Measurements from ENCODE around the gene KCNQ1OT1.

DNA sequence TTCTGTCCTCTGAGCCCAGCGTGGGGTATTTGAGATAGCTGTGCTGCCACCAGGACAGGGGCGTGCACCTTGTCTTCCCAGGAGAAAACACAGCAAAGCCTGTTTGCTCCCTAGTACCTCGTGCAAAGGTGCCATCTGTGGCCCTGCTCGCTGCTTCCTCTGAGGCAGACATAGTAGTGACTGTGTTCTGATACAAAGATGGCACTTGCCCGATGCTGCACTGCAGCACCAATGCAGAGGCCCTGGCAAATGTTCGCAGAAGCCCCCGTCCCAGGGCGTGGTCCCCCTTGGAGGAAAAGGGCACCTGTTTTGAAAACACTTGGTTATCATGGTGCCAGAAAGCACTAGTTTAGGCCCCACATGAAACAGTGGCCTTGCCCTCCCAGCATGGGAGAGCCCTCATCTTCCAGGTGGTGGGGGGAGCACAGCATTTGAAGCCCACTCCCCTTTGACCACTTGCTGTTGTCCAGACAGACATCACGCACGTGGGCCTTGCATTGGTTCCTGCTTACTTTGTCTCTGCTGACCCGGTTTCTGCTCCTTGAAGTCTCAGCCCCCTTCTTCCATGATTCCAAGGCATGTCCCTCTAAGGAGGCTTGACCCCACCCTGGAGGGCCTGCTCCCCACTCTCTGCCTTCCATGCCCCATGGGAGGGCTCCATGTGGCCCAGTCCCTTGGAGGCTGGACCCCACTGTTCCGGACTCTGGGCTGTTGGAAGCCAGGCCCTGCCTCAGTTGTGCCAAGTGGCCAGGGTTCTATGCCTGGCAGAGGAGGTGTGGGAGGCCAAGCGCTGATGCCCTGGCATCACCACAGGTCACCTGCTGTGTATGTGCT lies 109.4 kb downstream of the KCNQ1OT1 start:
- TF ChIP-seq, protein P1, sequence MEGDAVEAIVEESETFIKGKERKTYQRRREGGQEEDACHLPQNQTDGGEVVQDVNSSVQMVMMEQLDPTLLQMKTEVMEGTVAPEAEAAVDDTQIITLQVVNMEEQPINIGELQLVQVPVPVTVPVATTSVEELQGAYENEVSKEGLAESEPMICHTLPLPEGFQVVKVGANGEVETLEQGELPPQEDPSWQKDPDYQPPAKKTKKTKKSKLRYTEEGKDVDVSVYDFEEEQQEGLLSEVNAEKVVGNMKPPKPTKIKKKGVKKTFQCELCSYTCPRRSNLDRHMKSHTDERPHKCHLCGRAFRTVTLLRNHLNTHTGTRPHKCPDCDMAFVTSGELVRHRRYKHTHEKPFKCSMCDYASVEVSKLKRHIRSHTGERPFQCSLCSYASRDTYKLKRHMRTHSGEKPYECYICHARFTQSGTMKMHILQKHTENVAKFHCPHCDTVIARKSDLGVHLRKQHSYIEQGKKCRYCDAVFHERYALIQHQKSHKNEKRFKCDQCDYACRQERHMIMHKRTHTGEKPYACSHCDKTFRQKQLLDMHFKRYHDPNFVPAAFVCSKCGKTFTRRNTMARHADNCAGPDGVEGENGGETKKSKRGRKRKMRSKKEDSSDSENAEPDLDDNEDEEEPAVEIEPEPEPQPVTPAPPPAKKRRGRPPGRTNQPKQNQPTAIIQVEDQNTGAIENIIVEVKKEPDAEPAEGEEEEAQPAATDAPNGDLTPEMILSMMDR (IDR thresholded peaks at IDR 0.05; ENCODE audit: low read length) = no peak
- no peak for TF ChIP-seq EZH2 (IDR thresholded peaks at IDR 0.05; ENCODE audit: borderline replicate concordance, low read length)

Data from OCI-LY1 (cell line).